GM18858 (cell line): ENCODE measurements around the gene CDH13.

Source experiments
- ATAC-seq: cut with Tn5 transposase; IDR thresholded peaks from one replicate; pipeline ENCODE4 v1.9.1; 2021; ENCODE audit not compliant: unreplicated experiment

Gene CDH13

DNA sequence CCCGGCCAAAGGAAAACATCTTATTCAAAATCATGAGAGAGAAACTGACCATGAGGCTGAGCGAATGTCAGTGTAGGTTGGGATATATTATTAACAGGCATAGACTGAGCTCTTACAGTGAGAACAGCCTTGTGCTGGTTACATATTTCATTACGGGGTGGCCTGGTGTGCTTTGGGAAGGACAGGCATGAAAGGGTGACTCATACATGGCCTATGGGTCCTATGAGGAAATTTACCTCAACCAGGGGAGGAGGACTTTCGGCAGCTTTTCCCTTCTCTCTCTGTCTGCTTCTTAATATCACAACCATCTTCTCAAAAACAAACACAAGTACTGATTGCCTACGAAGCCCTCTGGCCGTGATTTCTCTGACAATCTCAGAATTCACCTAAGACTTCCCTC lies 579.1 kb downstream of the CDH13 start:
- no peak for ATAC-seq

DNA sequence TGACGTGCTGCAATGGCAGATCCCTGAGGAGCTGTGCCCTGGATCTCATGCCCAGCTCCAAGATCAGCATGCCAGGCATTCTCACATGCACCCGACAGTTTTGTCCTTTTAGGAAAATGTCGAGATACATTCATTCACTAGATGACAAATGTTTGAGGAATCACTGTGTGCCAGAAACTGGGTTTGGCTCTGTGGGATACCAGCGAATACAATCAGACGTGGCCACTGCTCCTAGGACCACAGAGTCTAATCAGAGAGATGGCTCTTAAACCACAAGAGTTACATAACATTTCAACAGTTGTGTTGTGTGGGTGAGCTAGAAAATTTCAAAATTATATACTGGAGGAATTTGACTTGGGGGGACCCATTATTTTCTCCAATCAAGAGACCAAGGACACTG lies 579.7 kb downstream of the CDH13 start:
- ATAC-seq = no peak

DNA sequence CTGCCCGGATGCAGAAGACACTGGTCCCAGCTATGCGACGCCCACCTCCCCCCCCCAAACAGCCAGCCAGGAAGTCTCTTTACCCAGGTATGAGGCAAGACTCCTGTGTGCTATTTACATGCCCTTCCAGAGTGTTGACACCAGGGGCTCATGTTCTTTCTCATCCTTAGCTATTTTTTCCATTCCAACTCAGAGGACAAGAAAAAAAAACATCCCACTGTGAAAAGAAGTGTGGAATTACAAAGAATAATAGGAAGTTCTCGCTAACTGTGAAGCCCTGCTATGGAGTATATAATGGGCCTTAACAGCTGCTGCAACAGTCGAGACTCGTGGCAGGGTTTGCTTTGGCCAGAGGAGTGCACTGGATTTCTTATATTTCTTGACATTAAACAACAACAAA lies 584.9 kb downstream of the CDH13 start:
- ATAC-seq = no peak

DNA sequence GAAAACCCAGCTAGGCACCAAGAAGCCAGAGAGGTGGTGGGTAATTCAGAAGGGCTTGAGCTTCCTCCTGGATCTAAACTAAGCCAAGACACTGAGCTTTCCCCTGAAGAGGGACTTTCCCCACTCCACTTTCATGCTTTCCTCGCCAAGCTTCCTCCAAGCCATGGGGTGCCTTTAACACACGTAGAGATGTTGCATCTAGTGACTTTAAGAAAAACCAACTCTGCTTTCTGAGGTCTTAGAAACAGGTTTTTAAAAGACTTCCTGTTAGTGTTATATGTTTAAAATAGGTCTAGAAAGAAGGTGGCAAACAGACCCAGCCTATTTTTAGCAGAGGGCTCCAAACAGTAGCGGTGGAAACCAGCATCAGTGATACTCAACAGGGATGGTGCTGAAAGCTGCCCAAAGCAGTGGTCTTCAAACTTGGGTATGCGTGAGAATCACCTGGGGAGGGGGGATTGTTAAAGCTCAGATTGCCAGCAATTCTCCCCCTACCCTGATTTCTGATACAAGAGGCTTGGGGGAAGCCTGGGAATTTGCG lies 585.6 kb downstream of the CDH13 start:
- ATAC-seq = no peak

DNA sequence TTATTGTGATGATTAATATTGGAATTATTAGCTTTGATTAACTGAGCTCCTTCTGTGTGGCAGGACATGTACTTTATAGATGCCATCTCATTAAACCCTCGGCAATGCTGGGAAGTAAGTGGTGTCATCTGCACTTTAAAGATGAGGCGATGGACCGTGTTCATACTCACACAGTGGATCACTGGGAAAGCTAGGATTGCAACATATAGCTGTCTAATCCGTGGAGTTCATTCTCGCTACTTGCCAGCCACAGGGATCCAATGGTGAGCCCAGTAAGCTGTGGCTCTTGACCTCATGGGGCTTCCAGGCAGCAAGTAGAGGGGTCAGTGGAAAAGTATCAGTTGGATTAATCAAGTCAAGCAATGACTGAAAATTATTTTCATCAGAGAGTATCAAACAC lies 587.9 kb downstream of the CDH13 start:
- no peak for ATAC-seq

DNA sequence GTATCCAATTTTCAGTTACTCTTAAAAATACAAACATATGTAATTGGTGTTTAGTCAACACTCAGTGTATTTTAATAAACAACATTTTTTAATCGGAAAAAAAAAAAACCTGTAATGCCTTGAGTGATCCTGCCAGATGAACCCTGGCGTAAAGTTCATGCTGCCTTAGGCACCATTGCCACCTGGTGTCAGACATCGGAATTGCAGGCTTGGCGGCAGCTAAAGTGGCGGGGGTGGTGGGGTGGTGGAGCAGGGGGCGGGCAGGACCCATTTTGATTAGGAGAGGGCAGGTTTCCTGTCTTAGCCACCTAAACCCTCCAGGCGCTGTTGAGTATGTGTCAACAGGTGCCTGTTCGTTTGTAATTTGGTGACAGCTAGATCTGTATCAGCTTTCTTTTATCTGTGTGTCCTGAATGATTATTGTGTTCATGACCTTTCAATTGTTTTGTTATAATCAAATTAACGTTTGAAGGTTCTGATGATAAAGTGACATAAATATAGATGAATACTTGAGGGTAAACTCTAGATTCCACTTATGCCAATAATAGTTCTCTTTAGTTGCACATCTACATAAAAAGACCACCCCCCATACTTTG lies 588.7 kb downstream of the CDH13 start:
- ATAC-seq = no peak

DNA sequence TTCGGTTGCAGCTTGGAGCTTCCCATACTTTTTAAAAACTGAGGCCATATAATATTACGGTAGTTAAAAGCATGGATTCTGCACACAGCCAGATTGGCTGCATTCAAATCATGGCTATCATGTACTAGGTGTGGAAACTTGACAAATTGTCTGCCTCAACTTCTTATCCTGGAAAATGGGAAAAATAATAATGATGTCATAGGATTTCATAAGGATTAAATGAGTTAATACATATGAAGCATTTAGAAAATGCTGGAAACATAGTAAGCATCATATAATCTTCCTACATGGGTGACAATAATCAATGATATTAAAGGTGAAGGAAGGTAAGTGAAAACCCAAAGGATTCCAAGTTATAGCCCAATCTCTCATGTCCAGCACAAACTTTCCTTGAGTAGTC lies 592.5 kb downstream of the CDH13 start:
- no peak for ATAC-seq

DNA sequence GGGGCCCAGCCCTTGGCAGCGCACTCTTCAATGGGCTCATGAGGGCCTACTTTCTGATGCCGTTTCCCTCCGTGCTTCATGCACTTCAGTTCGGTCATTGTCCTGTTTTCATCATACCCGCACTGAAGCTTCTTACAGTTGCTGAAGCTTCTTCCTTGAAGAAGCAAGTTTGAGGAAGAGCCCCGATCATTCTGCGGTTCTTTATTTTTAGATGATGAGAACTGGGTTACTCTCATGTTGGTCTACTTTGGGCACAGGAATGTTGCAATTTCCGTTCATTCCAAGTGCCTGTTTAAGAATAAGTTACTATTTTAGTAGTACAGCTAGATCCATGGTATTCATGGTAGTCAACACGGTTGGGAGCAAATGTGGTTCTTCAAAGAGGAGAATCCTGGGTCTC lies 593.3 kb downstream of the CDH13 start:
- ATAC-seq = no peak

DNA sequence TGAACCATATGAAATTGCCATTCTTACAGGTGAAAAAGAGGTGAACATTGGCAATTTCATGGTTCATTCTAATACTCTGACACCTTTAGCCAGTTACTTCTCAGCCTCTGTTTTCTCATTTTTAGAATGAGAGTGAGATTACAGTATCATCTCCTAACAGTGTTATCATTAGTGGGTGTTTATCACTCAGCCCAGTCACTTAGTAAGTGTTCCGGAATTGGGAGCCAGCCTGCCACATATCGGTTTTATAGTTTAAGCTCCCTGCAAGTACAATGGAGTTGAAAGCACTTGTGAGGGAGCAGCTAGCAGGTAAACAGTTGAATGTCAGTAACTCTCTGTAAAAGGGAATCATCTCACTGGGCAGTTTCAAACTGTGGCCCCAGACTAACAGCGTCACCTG lies 597.9 kb downstream of the CDH13 start:
- ATAC-seq = no peak

DNA sequence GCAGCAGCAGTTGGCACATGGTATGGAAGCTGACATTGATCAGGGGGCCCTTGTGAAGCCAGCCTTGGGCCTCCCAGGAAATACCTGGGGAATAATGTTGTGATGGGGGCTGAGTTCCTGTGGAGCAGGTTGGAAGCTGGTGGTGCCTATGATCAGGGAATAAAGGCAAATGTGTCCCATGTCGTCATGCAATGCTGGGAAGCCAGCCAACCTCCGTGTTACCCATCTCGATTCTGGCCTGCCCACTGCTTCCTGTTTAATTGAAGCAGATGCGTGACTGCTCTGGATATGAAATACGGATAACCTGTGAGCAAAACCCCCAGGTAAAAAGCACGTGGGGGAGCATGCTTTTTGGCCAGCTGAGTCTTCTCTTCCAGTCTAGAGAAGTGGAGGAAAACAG lies 600.6 kb downstream of the CDH13 start:
- no peak for ATAC-seq

DNA sequence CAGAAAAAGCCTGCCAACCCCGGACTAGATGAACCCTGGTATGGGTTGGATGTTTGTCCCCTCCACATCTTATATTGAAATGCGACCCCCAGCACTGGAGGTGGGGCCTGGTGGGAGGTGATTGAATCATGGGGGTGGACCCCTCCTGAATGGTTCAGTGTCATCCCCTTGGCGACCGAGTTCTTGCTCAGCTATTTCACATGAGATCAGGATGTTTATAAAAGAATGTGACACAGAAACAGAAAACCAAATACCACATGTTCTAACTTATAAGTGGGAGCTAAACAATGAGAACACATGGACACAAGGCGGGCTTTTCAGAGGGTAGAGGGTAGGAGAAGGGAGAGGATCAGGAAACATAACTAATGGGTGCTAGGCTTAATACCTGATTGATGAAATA lies 605.0 kb downstream of the CDH13 start:
- ATAC-seq = no peak

DNA sequence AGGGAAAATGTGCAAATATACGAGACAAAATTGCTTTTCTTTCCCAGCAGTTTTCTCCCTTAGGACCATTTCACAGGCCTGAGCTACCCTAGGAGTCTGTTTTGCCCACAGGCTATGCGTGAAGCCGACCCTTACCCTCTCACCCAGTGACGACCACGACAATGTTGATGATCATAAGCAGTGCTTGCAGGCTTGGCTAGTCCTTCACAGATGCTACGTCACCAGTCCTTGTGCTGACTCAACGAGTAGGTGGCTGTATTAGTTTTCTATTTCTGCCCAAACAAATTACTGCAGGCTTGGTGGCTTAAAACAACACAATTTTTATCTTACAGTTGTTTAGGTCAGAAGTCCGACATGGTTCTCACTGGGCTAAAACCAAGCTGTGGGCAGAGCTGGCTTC lies 606.4 kb downstream of the CDH13 start:
- ATAC-seq = no peak

DNA sequence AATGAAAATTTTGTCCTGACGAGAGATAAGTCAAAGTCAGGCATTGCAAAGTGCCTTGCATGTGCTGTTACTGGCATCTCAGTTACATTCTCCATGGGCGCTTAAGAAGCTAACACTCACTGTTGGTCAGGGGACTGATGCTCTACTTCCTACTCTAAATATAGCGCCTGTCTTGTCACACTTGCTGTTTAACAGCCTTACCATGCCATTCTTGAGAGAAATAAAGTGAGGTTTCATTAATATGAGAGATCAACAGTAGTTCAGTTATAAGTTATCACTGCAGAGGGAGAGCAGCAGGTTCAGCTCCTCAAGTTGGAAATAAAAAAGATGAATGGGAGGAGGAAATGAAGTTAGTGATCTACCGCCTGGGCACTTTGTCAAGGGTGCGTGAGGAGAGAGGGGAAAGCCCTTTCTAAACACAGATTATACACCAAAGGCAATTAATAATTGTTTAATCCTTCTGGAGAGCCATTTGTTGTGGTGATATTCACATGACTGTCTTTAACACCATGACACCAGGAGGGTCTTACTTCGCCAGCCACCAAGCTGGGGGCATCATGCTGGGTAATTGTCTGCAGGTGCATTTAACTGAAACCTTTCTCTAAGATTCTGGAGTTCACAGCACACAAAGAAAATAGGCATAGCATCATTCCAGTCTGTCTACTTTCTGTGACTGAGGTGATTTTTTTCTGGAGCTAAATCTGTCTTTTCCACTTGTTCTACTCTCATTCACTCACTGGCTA lies 612.4 kb downstream of the CDH13 start:
- no peak for ATAC-seq

DNA sequence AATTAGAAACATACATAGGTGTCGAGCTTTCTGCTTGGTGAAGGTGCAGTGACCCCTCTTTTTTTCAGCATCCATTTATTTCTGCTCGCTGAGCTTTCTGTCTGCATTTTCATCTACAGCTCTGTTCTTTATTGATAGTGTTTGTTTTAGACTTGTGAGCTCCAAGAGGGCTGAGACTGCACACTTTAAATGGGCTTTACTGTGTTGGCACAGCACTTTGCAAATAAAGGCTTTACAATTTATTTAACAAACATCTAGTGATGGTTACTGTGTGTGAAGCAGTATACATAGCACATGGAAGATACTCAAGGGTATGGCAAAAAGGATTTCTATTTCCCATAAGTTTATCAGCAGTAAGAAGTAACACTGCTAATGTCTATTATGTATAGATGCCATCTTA lies 617.3 kb downstream of the CDH13 start:
- ATAC-seq = no peak

DNA sequence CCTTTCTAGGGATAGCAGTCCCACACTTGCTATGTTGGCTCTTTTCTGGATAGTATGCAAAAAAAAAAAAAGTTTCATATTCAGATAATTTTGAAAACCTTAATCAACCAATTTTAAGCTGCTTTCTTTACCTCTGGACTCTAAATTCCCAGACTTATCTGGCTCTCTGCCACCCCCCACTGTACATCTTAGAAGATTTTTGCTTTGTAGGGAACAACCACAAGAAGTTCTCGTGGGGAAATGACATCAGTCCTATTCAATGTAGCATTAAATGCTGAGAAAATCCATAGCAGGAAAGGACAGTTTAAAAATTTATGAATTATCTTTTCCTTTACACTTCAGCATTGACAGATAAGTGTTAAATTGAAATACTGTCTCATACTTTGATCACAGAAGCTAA lies 618.3 kb downstream of the CDH13 start:
- no peak for ATAC-seq

DNA sequence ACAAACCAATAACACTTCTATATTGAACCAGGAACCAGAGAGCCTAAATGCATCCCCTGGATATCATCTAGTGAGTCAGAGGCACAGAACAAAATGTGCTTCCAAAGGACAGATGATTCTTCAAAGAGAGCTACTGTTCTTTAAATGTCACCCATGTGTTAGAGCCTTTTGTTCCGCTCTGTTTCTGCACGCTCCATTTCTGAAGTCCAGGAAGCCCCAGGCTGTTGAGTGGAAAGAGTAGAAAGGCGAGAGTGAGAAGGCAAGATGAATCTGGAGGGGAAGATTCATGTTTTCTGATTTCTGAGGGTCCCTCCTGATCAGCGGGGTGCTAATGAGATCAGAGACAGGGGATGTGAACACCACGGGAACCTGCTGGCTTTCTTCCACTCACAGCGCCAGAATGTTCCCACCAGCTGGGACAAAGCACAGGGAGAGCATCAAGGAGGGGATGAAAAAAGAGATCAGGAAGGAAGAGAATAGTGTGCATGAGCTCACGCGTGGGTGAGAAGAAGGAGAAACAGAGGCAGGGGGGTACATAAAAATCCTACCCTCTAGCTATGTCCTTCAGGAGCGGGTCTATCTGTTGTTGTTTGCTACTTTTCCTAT lies 621.1 kb downstream of the CDH13 start:
- ATAC-seq = no peak

DNA sequence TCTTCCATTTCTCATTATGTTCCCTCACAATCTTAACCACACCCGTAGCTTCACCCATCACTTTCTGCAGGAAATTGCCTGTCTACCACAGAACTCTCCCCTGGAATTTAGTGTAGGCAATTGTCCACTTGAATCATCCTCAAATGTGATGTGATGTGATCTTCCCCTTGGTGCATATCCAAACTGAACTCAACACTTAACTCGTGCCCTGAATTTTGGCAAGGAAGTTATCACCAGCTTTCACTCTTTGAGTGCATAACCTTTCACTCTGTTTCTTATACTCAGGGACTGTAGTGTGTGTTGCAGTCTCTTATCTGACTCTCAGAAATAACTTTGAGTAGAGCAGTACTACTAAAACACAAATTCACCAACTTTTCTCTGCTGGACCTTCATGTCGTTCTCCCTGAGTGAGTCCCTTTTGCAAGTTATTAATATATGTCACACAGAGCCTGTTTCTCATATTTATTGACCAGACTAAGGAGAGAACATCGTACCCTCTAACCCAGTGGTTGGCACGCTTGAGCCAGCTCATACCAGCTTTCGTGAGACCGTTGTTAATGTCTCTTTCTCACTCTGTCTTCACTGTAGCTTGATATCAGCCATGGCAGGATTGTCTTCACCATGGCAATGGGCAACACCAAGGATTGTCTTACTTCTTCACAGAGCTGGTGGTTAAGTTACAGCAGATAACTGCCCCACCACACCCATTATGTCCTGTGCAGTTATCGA lies 622.1 kb downstream of the CDH13 start:
- no peak for ATAC-seq

DNA sequence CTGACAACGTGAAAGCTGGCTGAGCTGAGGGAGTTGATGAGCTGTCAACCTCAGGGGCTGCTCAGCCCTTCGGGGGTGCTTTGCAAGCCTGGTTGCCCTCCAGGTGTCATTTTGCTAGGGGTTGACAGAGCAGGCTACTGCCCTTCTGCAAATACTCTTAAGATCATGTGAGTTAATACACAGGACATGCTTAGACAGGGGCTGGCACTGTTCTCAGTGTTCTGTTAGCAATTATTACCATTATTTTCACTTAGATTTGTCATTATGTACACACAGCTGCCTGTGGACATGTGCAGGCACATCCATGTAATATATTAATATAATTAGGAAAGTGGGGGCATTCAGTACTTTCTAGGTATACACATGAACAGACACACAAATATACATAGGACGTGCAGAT lies 626.8 kb downstream of the CDH13 start:
- no peak for ATAC-seq

DNA sequence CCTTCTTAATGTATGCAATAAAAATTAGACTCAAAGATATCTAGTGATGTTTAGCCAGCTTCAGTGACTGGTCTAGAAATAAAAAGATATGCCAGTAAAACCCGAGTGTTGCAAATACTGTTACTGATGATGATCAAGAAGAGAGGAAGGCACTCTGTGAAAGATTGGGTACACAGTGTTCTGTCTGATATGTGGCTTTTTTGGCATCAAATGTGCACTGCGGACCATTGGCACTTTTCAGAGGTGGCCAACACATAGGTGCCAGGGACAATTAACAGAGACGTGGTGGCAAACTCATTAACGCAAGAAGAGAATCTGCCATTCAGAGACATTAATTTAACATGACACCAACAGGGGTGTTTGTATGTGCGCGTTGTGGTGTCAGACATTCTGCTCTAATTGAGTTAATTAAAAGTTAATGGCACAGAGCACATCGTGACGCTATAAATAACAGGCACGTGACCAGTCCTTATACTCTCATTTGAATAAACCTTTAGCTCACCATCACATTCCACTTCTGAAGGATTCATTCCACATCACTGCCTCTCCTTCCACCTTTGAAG lies 631.7 kb downstream of the CDH13 start:
- ATAC-seq = no peak

DNA sequence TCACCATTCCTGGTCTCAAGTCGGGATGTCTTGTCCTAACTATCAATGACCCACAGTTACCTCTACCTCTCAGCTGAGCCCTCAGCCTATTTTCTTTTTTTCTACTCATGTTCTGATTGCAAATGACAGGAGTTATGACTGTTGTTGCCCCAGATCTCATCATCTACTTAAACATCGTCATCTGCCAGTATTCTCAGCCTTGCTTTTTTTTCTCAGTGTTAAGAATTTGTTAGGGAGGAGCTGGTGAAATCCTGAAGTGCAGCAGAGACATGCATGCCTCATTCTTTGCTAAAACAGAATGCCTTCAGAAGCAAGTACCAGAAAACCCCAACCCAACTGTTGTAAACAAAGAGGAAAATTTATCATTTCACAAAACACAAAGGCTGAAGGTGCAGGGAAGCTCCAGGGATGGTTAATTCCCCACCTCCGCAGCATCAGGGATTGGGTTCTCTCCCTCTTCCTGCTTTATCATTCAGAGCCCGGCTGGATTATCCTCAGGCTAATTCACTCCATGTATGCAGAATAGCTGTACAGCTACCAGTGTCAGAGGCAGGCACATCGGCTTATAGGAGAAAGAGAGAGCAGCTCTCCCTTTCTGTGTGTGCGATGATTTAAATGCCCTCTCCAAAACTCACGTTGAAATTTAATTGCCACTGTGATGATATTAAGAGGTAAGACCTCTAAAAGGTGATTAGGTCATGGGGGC lies 640.2 kb downstream of the CDH13 start:
- ATAC-seq = no peak

DNA sequence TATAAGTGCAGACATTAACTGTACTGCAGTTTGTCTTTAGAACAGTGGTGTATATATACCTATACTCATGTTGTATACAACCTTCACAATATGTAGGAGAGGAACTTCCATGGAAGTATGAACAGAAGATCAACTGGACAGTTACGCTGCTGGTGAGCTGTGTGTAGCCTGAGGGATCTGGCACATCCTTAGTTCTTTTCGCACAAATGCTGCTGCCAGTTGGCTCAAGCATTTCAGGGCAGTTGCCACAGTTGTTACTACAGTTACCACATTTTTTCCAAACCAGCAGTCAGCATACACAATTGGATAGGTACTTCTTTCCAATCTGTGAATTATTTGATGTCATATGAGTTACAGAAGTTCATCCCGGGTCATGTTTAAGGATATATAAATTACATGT lies 641.4 kb downstream of the CDH13 start:
- ATAC-seq = no peak
